HPDE6-E6E7 (cell line): ENCODE measurements around the gene EPO.
"Not testable (repeated sequence)": the region's sequence is repeated elsewhere in the genome, so short reads cannot be mapped to it uniquely, and the experiment has no call there.

ENCODE experiments used
- DNase-seq: peaks from one replicate; pipeline ENCODE4 v3.0.0; 2011; ENCODE audit warnings: missing footprints; ENCODE audit errors: extremely low spot score

EPO gene

DNA sequence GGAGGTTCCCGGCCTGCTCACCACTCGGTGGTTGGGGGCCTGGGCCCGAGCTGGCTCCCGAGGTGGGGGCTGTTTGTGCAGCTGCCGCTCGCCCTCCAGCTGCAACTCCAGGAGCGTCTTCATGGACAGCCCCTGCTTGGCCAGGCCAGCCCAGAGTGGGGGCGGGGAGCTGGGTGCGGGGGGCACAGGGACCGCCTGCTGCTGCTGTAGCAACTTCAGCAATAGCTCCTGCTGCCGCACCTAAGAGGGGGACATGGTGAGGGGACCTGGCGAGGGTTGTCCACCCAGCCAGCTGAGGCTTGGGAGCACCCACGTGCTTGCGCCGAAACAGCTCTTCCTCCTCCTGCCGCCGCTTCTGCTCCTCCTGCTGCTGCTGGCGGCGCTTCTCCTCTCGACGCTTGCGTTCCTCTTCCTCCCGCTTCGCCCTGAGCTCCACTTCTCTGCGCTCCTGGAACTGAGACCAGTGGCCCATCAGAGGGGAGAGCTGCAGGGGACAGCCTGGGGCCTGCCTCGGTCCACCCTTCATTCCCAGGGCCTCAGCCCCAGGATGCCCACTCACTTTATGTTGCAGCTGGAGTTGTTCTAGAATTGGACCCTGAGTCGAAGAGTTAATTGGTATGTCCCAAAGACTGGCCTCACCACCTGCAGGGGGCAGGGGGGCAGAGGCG, 37.1 kb upstream of the EPO start:
- DNase-seq: no peak

DNA sequence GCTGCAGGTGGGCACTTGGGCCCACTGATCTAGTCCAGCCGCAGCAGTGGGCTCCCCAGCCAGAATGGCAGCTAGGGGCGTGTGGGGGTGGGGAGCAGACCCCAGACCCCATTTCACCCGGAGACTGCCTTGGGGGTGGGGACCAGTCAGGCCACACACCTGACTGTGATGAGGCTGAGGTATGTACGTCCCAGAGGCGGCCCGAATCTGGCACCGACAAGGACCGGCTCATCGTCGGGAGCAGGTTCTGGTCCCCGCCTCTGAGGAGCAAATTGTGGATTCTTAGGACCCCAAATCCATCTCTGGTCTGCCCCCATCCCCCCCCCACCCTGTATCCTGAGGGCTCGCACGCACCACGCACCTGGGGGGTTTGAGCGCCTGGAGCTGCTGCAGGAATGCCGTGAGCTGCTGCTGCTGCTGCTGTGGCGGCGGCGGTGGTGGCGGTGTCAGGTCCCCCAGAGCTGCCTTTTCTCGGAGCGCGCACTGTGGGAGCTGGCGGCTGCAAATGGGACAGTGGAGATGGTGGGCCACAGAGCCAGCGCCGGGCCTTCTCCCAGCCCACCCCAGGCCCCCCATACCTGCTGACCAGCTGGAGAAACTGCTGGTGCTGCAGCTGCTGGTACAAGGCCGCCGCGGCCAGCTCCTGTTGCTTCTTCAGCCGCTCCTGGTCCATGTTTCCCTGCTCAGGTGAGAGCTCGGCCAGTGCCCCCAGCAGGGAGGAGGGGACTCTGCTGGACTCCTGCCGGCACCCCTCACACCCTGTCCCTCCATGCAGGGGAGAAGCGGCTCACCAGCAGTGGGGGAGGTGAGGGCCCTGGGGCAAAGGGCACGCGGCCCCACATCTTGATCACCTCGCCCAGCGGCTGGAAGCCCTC, 36.4 kb upstream of the EPO start:
- DNase-seq: no peak

DNA sequence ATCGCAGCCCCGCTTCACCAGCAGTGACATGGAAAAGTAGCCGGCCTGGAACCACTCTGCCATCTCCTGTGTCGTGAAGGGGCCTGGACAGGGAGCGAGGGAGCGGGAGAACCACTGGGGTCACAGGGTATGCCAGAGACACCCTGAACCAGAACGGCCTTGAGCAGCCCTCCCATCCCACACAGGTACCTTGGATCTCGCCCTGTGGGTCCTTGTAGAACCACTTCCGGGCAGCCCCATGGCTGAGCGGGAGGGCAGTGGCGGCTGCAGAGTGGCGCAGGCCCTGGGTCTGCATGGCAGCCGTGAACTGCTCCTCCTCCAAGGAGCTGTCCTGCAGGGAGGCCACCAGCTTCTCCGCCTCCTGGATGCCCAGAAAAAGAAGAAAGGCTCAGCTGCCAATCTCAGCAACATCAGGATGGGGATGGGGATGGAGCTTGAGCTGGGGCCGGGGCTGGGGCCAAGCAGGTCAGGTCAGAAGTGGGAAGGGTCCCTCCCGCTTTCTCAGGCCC, 35.7 kb upstream of the EPO start:
- DNase-seq: no peak

DNA sequence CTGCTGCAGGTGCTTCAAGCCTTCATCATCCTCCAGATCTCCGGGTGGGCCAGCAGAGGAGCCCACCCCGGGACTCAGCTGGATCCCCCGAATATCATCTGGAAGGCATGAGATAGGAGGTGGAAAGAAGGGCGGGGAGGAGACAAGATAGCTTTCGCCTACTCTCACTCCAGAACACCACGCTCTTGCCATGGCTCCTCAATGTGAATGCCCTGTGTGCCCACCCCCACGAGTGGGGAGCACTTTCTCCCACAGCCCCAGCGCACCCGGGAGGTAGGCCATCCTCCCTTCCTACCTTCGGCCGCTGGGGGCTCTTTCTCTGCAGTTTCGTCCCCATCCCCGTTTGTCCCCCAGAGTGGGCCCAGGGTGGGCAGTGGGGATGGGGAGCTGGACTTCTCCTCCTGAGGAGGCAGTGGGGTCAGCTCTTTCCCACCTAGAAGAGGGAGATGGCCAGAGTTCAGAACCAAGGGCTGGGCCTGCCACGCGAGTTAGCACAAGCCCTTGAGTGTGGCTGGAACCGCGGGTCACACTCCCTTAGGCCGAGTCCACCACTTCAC, 35.1 kb upstream of the EPO start:
- DNase-seq: no peak

DNA sequence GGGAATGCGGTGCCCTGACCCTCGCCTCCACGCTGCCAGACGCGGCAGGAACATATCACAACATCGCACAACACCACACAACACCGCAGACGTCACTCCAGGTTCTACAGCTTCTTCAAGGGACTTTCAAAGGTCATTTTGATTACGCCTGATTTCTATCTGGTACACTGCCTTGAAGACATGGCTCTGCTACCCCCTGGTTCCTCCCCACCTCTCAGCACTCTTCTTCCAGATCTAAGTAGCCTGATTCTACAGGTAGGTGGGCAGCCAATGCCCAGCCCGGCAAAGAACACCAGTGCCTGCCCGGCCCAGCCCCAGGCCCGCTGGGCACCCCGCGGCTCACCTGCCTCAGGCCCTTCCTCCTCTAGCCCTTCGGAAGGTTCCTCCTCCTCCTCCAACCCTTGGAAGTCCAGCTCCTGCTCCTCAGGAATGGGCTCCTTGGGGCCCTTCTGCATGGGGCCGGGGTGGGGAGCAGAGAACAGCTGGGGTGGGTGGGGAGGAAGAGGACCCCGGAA, 34.6 kb upstream of the EPO start:
- no peak for DNase-seq

DNA sequence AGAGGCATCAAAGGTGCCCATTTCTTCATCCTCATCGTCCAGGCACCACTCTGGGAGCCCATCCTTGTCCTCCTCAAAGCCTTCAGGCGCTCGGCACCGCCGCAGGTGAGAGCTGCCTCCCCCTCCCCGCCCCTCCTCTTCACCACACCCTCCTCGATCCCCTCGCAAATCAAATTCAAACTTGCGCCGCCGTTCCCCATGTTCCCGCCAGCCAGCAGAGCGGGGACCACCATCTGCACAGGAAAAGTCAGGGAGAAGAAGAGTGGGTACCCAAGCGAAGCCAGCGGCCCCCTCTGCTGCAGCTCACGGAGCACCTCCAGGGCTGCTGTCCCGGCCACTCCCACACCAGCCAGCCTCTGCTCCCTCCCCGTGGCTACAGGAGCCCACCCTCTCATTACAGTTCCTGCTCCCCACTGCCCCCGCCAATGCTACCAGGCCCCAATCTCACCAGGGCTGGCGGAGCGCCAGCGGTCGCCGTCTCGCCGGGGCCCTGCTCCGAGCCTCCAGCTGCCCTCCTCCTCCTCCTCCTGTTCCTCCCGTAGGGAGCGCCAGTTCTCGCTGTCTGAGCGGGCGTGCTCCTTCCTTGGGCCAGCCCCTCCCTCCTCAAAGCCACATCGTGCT, 34.0 kb upstream of the EPO start:
- no peak for DNase-seq

DNA sequence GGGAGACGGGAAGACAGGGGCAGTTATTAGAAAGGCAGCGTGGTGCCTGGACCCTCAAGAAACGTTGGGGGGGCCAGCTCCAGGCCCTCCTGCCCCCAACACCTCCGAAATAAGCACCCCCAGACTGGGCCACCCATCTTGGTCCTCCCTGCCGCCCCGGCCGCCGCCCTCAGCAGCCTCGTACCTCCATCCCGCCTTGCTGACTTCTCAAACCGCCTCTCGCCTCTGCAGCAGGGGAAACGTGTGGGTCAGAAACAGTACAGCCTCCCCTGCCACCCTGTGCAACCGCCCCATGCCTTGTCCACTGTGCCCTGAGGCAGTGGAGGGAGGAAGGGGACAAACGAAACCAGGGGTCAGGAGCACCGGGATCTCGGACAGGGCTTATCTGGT, 33.5 kb upstream of the EPO start:
- no peak for DNase-seq

DNA sequence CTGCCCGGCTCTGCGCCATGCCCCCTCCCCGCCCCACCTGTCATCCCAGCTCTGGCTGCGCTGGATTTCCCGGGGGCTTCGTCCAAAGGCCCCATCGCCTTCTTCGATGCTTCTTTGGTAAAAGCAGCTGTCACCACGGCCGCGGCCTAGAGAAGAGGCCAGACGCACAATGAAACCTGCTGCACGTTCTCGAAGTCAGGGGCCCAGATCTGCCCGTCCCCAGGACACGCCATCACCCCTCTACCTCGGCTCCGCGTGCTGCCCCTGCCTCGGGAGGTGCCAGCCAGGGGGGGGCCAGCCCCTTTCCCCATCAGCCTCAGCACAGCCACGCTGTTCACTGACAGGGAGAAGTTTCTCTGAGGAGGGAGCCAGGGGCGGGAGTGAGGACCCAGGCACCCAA, 33.0 kb upstream of the EPO start:
- DNase-seq: no peak

DNA sequence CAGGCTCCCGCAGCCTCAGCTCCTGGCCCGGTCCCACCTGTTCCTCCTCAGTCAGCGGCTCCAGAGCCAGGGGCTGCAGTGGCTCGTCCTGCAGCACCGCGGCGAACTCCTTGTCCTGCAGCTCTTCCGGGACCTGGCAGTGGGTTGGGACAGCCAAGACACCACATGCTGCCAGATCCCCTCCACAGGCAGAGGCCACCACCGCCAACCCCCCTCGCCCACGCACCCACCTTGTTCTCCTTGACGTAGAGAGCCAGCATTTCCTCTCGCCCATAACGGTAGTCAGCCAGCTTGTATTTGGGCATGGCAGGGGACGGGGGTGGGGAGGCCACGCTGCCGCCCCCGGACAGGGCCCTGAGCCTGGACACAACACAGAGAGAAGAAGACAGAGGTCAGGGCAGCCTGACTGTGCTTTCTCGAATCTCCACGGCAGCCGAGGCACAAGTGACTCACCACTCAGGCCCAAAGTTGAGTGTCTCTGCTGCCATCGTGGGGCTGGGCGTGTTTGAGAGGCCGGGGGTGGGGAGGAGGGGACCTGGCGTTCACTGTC, 32.4 kb upstream of the EPO start:
- no peak for DNase-seq

DNA sequence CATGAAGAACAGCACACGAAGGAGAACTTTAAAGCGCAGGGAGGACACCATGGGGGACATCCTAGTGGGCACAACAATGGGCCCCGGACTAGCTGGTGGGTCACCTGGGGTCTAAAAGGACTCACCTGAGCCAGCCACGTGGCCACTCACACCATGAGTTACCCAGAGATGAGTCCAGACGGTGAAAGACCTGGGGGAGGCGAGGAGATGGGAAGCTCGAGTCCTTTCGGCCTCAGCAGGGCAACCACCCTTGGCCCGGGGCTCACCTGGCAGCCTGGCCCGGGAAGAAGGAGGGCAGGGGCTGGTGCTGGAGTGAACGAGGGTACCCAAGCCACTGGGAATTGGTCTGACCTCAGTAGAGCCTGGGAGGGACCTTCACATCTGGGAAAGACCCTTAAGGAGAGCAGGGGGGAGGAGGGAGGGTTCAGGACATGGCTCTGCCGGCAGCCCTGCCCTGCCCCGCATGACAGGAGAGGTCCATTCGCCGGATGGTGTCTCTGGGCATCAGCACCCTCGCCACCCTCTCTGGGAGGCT, 31.9 kb upstream of the EPO start:
- no peak for DNase-seq

DNA sequence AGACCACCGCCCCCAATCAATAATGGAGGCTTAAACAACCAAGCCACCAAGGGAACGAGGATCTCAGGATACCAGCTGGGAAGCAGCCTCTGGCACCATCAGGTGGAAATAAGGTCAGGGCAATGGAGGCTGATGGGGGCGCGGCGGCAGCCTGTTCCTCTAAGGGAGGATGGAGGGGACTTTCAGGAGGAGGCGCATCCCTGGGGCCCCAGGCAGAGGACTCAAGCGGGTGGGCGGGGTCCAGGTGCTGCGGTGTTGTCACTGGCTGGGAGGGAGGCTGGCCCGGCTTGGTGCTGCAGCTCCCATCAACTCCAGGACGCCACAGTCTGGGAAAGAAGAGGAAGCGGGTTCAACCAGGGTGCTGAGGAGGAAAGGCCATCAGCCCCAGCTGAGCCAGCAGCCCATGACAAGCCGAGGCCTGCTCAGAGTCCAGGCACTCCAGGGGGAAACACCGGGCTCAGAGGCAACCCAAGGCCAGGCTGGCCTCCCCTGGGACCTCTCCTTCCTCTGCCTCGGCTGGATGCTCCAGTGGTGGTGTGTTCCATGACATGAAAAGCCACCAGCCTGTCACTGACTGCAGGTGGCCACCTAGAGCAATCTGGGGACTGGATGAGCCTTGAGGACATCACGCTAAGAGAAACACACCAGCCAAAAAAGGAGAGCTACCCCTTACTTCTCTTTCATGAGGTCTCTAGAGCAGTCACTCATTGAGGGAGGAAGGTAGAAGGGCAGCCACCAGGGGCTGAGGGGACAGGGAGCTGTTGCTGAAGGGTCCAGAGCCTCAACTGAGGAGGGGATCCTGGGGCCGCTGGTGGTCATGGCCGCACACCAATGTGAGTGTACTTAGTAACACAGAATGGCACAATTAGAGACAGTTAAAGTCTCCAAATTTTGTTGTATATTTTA, 30.8 kb upstream of the EPO start:
- no peak for DNase-seq

DNA sequence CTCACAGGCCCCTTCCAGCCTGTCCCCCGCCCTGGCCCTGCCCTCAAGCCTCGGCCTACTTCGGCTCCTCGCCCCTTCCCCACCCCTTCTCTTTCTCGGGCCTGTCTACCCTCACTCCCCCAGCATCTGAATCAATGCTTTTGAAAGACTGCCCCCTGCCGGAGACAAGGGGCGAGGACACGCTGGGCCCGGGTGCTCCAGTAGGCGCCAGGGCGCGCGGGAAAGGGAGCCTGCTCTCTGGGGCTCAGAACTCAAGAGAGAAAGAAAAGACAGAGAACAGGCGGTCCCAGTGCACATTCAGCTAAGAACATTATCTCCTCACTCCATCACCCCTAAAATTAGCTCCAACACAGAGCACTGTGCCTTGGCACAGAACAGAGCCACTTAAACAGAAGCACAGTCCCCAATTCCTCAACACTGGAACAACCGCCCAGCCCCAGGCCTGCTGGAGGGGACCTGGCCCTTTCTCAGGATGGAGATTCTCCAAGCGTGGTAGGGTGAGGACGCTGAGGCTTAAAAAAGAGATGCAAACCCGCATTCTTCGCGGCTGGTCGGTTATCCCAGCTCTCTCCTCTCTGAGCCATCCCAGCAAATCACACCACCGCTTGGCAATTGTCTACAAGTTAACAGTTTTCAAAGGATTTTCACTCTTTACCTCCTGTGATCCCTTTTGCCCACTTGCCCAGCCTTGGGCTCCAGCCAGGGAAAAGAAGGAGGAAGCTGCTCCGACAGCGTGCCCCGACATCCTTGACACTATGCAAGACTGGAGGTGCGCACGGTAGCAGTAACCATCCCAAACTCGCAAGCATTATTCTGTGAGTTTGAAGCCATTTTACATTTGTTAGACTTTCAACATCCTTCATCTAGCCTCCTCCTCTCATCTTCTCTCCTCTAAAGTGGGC, 28.3 kb upstream of the EPO start:
- DNase-seq: peak; percentile 75

DNA sequence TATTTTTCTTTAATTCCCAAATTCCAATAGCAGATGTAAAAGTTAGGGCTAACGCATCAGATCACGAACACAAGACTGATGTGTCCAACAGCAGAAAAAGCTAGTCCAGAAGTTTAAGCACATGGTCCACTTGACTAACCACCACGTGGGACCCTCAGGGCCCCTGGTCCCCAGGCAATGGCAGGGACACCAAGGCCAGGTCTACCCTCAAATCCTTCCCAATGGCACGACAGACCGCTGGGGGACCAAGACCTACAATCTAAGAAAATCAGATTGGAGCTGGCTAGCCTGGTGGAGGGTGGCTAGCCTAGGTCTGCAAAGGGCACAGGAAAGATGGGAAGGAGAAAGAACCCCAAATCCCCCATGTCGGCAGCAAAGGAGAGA, 27.7 kb upstream of the EPO start:
- no peak for DNase-seq

DNA sequence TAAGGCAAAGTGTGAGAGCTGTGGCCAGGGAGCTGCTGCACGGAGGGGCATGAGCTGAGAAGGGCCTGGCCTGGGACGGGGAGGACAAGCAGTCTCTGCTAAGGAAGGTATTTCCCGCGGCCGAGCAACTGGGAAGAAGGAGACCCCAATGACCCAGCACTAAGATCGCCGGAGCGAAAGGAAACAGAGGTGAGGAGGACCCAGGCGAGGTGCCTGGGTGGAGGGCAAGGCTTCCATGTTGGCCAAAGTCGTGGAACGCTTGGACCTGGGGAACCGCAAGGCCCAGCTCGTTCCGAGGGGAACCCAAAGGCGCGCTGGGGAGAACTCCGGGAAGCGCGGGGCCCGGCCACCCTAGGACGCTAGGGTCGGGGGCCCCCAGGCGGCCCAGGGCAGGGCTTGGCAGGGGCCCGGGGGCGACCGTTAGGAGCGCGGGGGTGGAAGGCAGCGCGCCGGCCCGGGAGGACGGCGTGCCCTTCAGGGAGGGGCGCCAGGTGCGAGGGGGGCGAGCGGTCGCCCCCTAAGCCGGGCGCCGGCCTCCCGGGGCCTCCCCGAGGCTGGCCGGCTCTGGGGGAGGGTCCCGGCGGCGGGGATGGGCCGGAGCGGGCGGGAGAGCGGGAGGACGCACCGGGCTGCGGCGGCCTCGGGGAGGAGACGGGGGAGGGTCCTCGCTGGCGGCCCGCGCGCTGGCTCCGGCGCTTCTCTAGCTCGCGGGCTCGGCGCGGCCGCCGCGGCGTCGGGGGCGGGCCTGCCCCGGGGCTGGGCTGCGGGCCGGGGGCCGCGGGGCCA, 26.8 kb upstream of the EPO start:
- no peak for DNase-seq

DNA sequence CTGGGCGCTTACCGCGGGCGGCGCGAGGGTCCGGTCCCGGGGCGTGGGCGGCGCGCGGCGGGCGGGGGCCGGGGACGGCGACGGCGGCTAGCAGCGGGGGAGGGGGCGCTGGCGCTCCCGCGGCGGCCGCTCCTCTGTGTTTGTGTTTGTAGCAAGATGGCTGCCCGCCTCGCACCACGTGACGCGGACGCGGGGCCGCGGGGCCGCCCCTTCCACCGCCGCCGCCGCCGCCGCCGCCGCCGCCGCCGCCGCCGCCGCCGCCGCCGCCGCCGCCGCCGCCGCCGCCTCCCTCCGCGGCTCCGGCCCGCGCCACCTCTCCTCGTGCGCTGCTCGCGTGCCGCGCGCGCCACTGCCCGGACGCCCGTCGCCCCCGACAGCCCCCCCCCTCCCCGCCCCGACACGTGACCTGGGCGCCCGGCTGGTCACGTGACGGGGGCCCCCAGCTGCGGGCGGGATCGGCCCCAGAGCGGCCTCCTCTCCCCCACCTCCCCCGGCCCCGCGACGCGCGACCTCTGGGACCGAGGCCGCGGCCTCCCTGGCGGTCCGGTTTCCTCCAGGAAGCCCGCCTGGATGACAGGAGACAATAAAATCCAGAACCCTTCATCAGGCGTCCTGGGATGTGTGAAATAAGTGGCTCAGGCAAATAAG, 26.0 kb upstream of the EPO start, which contains the start of gene GIGYF1:
Gene GIGYF1, minus strand, starts transcription at position 153 of the 648 bp plus-strand sequence. CDS start 6,012 bp downstream, outside the sequence.
- DNase-seq: no peak

DNA sequence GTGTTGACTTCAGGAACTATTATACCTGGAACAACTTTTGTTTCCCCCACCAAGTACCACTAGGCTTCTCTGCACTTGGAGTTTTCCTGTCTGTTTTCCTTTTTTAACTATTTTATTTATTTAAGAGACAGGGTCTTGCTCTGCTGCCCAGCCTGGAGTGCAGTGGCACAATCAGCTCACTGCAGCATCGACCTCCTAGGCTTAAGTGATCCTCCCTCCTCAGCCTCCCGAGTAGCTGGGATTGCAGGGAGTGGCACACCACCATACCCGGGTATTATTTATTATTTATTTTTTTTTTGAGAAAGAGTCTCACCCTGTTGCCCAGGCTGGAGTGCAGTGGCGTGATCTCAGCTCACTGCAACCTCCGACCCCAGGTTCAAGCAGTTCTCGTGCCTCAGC, 24.1 kb upstream of the EPO start:
- no peak for DNase-seq

DNA sequence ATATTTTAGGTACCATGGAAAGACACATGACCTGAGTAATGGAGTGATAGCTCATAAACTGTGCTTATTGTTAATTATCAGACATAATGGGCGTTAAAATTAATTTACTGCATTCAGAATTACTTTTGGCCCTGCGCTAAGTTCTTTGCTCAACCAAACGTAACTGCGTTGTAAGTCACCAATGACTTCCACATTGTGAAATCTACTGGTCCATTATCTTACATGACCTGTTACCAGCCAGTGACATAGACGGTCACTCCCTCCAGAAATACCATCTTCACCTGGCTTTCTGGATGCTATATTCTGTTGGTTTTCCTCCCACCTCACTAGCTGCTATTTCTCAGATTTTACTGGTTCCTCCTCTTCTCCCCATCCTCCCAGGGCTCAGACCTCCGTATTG, 21.2 kb upstream of the EPO start:
- no peak for DNase-seq

DNA sequence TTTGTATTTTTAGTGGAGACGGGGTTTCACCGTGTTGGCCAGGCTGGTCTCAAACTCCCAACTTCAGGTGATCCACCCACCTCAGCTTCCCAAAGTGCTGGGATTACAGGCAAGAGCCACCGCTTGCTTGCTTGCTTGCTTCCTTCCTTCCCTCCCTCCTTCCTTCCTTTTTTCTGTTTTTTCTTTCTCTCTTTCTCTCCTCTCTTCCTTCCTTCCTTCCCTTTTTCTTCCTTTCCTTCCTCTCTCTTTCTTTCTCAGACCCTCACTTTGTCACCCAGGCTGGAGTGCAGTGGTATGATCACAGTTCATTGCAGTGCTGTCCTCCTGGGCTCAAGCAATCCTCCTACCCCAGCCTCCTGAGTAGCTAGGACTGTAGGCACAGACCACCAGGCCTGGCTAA, 19.2 kb upstream of the EPO start:
- DNase-seq: not testable (repeated sequence)
